GM19239 (cell line): ENCODE data around the gene SVIL.
"Not testable (repeated sequence)": the region's sequence is repeated elsewhere in the genome, so short reads cannot be mapped to it uniquely, and the experiment has no call there.

ENCODE experiments used
- DNase-seq: peaks from one replicate; pipeline ENCODE4 v3.0.0; 2011; ENCODE audit warnings: low spot score; ENCODE audit not compliant: insufficient read length
- FAIRE-seq: peaks from 2 replicates; lab custom pipeline; 2011; peaks lifted over from hg19 to GRCh38; lab: Jason Lieb, UNC

Gene SVIL

DNA sequence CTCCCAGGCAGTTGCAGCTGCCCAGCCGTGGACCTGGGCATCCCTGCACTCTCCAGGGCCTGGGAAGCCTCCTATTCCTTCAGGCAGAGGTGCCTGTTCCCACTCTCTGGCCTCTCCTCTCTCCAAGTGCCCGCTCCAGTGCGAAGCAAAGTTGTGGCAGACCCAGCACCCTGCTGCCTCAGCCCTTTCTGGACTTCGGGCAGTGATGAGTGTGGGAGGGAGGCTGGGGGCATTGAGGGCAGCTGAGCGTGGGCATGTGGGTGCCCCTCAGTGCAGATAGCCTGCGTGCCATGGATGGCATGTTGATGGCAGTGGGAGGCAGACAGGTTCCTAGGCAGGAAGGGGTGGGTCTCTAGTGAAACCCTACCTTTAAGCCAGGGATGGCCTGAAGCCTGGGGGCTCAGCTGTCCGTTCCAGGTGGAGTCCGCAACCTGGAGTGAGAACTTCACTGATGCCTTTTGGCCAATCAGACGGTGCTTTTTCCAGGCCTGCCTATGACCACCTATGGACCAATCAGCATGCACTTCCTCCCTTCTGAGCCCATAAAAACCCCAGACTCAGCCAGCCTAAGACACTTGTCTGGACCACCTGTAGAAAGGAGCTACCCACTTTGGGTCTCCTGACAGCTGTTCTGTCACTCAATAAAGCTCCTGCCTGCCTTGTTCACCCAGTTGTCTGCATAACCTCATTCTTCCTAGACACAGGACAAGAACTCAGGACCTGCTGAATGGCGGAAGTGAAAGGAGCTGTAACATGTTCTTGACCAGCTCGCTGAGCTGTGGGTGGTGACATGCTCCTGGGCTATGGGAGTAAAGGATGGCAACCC, 26.1 kb downstream of the SVIL start:
- DNase-seq (no peak), FAIRE-seq (no peak)

DNA sequence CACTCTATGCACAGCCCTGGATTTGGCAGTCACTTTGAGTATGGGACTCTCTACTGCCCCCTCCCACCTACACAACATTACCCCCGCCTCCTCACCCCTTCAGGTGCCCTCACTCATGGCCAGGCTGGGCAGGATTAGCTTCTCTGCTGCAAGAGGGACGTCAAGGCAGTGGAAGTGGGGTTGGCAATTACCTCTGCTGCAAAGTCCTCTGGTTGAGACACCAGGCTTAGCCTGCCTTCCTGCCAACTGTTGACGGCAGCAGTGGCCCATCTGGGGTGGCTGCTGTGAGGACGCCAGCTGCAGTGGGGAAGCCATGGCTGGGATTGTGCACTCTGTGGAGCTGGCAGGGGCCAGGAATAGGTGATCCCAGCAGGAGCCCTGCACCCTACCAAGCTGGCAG, 26.7 kb downstream of the SVIL start:
- DNase-seq (no peak), FAIRE-seq (no peak)

DNA sequence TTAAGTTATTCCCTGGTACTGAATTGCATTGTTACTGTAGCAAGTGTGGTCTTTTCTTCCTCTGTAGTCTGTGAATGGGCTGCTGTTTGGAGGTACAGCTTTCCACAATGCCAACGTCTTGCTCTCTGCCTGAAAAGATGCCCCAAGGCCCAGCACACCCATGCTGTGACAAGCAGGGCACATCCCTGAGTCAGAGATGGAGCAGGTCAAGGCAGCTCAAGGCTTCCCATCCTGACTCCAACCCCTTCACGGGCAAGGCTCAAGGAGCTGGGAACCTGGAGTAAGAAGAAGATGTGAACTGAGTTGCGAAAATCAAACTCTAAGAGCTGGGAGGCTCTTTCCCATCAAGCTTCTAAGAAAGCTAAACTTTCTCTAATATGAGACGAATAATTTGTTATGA, 27.2 kb downstream of the SVIL start:
- DNase-seq (no peak), FAIRE-seq (no peak)

DNA sequence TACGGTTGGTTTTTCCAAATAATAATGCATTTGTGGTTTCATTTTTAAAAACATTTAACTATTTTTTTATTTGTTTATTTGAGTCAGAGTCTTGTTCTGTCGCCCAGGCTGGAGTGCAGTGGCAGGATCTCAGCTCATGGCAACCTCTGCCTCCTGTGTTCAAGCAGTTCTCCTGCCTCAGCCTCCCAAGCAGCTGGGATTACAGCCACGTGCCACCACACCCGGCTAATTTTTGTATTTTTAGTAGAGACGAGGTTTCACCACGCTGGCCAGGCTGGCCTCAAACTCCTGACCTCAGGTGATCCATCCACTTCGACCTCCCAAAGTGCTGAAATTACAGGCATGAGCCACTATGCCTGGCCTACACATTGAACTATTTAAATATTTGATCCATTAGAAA, 28.1 kb downstream of the SVIL start:
- FAIRE-seq, DNase-seq: not testable (repeated sequence)

- FAIRE-seq (no peak), DNase-seq (no peak)
Measured at GRCh38 chr10:29604291-29604825, 30.4 kb downstream of the SVIL start.

- no peak for FAIRE-seq
- DNase-seq = no peak
Measured at GRCh38 chr10:29603223-29603896, 31.4 kb downstream of the SVIL start.

GRCh38 chr10:29600821-29601220, 34.0 kb downstream of the SVIL start:
- DNase-seq = no peak
- no peak for FAIRE-seq

- FAIRE-seq (no peak), DNase-seq (no peak)
Measured at GRCh38 chr10:29600067-29600466, 34.7 kb downstream of the SVIL start.

- DNase-seq (no peak), FAIRE-seq (no peak)
Measured at GRCh38 chr10:29598851-29599311, 35.9 kb downstream of the SVIL start.

DNA sequence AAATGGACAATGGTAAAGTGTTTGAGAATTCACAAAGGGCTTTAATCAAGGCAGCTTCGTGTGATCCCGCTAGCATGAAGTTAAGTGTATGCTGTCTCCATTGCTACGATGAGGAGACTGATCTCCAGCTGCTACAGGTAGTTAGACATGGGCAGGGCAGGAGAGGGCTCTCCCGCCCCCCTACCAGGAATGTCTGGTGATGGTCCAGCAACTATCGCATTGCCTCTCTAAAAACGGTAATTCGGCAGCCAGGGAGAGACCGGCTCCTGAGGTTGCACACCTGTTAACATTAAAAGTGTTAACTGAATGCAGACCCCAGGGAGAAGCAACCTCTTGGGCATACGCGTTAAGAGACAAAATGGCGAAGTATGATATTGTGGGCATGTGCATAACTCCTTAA, 37.9 kb downstream of the SVIL start:
- DNase-seq (no peak), FAIRE-seq (no peak)

DNA sequence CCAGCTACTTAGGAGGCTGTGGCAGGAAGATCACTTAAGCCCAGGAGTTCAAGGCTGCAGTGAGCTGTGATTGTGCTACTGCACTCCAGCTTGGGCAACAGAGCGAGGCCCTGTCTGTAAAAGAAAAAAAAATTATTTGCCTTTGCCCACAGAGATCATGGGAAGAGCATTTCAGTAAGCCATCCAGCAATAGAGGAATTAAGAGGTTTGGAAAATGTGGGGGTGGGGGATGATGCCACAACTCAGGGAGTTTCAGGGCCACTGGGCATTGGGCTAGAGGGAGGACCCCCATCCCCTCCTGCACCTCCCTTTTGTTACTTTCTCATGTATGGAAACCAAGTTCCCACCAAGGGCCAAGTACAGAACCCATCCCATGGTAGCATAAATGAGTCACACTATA, 38.4 kb downstream of the SVIL start:
- DNase-seq (no peak), FAIRE-seq (no peak)

- FAIRE-seq = no peak
- no peak for DNase-seq
Measured at GRCh38 chr10:29595636-29596225, 39.0 kb downstream of the SVIL start.

DNA sequence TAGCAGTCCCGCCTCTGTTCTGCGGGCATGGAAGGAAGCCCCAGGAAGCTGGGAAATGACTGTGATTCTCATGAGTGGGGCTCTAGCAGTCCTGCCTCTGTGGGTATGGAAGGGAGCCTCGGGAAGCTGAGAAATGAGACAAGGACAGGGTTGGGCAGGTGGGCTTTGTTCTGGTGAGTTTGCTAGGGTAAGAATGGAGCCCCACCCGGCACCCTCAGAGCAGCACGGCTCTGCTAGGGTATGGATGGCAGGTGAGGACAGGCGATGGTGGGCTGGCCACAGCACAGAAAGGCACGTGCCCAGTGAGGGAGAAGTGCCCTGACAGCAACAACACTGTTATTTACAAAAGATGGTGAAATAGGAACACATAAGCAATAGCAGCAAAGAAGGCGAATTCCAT, 39.6 kb downstream of the SVIL start:
- FAIRE-seq (no peak), DNase-seq (no peak)

GRCh38 chr10:29591651-29591968, 43.2 kb downstream of the SVIL start:
- DNase-seq (no peak), FAIRE-seq (no peak)

DNA sequence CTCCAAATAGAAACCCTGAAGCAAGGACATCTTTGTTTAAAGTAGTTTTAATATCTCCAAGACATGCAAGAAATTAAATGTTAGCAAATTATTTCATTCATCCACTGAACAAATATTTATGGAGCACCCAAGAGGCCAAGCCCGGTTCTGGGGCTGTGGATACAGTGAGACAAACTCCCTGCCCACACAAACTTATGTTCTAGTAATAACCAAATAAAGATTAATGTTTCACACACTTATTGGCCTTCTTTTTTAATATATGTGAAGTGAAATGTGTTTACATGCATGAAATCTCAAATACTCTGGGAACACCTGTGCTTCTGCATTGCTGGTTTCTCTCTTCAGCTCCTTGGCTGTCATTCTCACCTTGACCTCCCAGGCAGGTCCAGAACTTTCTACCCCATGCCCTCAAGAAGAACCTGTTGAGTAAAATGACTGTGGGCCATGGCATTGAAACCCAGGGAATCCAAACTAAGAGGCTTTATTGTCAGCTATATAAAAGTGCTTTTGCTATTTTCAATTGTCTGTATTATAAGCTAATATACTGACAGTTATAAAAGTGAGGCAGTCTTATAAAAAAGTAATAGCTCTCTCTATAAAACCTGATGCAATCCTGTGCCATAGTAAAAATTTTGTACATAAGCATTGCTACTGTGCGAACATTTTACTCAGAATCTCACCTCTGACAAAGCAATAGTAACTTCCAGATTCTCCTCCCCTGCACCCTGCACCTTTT, 43.7 kb downstream of the SVIL start:
- no peak for DNase-seq
- no peak for FAIRE-seq

DNA sequence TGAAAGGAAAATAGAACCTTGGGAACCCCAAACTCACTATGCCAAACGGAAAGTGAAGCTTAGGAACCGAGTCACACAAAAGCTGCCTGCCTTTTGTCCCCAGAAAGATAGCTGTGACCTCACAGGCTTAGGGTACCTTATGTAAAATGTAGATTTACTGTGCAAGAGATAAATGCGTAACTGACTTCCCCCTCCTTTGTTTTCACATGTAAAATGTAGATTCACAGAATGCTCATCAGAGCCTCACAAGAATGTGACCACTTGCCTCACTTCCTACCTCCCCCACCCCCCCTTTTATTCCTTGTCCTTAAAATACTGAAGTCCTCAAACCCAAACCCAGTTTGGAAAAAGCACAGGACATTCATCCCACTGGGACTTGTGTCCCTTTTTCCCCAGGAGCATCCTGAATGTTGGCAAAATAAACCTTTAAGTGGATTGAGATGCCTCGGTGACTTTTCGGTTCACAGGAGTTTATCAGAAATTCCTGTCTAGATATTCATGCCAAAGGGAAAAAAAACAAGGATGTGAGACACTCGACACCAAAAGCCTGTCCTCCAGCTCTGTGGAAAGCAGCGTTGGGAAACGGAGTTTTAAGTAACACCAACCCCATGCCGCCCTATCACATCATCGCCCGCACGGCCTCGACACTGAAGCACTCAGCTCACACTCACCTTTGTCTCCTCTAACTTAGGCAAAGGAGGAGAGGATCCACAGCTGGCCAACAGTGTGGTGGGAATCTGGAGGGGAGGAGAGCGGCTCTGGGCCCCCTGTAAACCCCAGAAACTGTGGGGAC, 45.9 kb downstream of the SVIL start:
- DNase-seq = no peak
- FAIRE-seq = no peak

GRCh38 chr10:29587750-29588628, 46.8 kb downstream of the SVIL start:
- DNase-seq, FAIRE-seq: not testable (repeated sequence)

DNA sequence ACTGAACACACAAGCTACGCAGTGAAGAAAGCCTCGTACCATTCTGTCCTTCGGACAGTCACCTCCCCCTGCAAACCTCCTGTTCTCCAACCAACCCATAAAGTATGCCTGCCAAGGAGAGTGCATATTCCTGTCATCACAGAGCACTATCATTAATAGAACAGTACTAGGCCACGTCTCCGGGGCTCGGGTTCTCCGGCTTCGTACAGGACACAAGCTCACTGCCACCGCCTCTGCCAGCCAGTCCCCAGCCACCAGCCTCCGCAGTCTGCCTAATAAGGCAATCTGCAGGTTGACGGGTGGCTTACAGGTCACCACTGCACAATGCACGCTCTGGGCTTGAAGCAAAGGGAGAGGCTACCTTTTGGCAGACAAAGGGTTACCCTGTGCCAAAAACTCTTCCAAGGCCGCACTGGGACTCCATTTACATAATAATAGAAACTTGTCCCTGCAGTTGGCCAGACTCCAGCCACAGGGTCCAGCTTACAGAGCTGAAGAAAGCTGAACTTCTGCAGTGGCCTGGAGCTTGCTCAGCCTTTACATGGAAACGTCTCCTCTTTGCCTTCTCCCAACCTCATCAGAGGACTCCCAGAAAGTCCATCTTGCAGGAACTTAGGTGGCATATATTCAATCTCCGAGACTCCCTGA, 47.5 kb downstream of the SVIL start:
- not testable (repeated sequence) for FAIRE-seq, DNase-seq
